ENCODE measurements around the gene CYTH2.

DNA sequence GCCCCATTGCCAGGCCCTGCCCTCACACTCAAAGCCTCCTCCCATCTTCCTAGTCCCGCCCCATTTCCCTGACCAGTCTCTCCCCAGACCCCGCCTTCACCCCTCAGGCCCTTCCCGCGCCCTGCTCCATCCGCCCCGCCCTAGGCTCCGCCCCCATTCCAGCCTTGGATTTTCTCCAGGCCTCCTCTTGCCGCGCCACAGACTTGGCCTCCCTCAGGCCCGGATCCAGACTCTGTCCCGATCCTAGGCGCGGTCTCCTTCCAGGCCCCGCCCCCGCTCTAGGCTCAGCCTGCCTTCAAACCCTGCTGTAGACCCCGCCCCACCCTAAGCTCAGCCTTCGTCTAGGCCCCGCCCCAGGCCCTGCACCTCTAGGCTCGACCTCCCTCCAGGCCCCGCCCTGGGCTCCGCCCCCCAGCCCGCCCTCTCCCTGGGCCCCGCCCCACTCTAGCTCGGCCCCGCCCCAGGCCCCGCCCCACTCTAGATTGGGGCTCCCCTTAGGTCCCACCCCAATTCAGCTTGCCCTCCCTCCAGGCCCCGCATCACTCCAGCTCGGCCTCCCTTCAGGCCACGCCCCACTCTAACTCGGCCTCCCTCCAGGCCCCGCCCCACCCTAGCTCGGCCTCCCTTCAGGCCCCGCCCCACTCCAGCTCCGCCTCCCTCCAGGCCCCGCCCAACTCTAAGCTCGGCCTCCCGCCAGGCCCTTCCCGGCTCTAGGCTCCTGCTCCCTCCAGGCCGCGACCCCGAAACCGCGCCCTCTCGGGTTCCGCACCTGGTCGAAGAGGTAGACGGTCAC is 24.0 kb downstream of the CYTH2 start:
- TF ChIP-seq, protein P1, sequence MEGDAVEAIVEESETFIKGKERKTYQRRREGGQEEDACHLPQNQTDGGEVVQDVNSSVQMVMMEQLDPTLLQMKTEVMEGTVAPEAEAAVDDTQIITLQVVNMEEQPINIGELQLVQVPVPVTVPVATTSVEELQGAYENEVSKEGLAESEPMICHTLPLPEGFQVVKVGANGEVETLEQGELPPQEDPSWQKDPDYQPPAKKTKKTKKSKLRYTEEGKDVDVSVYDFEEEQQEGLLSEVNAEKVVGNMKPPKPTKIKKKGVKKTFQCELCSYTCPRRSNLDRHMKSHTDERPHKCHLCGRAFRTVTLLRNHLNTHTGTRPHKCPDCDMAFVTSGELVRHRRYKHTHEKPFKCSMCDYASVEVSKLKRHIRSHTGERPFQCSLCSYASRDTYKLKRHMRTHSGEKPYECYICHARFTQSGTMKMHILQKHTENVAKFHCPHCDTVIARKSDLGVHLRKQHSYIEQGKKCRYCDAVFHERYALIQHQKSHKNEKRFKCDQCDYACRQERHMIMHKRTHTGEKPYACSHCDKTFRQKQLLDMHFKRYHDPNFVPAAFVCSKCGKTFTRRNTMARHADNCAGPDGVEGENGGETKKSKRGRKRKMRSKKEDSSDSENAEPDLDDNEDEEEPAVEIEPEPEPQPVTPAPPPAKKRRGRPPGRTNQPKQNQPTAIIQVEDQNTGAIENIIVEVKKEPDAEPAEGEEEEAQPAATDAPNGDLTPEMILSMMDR (IDR thresholded peaks at IDR 0.05; ENCODE audit: low read length) = no peak
- TF ChIP-seq EZH2 (optimal IDR thresholded peaks at IDR 0.05; ENCODE audit: low read depth, low read length) = no peak
- TF ChIP-seq EZH2phosphoT487 (IDR thresholded peaks at IDR 0.05; ENCODE audit: low read length) = no peak

Measured in MM.1S (cell line).